ENCODE measurements around the gene FALEC.
"Not testable (repeated sequence)": the region's sequence is repeated elsewhere in the genome, so short reads cannot be mapped to it uniquely, and the experiment has no call there.

The FALEC gene

GRCh38 chr1:150576794-150577556 is 61.4 kb downstream of the FALEC start:
- TF ChIP-seq CTCF (IDR thresholded peaks at IDR 0.05; ENCODE audit: borderline replicate concordance, insufficient read depth, low read depth, low read length) = no peak
- peak overlapping the region; percentile 97 for H3K4me3 ChIP-seq (ENCODE audit: low read depth, low read length)

GRCh38 chr1:150577557-150578271 is 62.2 kb downstream of the FALEC start:
- no peak for TF ChIP-seq CTCF (IDR thresholded peaks at IDR 0.05; ENCODE audit: borderline replicate concordance, insufficient read depth, low read depth, low read length)
- H3K4me3 ChIP-seq (ENCODE audit: low read depth, low read length) = peak overlapping the region; percentile 97

DNA sequence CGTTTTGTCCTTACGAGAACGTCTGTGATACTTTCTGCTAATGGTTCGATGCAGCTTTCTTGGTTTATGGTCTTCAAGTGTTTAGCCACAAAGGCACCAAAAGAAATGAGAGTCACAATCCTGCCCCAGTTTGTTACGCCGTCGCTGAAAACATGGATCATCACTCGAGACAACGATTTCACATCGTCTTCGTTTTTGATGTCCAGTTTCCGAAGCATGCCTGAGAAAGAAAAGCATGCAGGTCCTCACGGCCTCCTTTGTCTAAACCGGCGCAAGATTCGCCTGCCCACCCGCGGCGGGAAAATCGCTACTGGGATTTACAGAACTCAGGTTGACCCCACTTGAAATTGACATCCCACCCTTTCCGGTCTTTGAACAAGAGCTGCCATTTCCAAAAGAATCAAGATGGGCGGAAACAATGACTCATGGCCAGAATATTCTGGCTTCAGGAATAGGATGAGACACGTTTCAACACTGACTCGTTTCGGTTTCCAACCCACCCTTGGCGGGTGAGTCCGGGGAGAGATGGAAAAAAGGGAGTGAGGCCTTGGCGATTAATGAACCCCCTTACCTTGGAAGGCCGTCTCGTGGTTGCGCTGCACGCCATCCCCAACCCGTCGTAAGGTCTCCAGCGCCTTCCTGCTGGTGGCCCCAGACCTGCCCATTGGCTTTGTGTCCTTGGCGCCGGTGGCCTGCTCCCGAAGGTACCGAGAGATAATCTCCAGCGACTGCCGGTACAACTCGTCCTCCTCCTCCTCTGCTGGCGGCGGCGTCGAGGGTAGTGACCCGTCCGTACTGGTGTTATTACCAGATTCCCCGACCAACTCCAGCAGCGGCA is 62.9 kb downstream of the FALEC start:
- TF ChIP-seq CTCF (IDR thresholded peaks at IDR 0.05; ENCODE audit: borderline replicate concordance, insufficient read depth, low read depth, low read length) = no peak
- peak overlapping the region; percentile 97 for H3K4me3 ChIP-seq (ENCODE audit: low read depth, low read length)

DNA sequence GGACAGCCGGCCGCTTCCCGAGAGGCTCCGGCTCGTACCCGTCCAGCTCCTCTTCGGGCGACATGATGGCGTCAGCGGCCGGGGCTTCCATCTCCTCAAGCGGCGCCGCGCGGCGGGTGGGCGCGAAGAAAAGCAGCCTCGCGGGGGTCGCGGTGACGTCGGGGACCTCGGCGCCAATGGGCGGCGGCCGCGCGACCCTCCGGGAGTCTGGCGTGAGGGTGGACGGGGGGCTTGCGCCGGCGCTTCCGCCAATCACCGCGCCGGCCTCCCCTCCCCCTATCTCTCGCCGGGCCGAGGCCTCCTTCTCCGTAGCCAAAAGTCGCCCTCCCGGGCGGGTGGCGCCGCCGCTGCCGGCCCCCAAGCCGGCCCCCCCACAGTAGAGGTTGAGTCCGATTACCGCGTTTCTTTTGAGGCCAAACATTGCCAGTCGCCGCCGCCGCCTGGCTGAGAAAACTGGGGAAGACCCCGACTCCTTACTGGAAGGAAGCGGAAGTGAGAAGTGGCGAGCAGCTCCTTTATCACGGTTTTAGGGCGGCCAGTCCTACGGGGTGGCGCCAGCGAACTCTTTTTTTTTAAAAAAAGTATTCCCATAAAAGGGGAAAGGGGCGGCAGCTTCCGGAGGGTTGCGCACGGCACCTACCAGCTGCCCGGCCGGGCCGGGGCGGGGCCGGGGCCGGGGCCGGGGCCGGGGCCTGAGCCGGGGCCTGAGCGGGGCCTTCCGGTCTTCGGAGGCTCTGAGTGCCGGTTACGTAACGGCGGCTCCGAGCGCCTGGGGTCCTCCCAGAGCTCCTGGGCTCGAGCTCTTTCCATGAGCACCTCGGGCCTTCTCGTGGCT is 63.8 kb downstream of the FALEC start, which contains the start of gene MCL1:
MCL1 (minus strand) TSS at position 501 of the 835 bp plus-strand sequence; CDS start at position 421, 80 bp downstream.
- no peak for TF ChIP-seq CTCF (IDR thresholded peaks at IDR 0.05; ENCODE audit: borderline replicate concordance, insufficient read depth, low read depth, low read length)
- peak within 1 kb of the TSS; percentile 97 for H3K4me3 ChIP-seq (ENCODE audit: low read depth, low read length)

- H3K4me3 ChIP-seq (ENCODE audit: low read depth, low read length) = peak overlapping the region; percentile 51
- TF ChIP-seq CTCF (IDR thresholded peaks at IDR 0.05; ENCODE audit: borderline replicate concordance, insufficient read depth, low read depth, low read length) = no peak
Observed at GRCh38 chr1:150579945-150580642, 64.5 kb downstream of the FALEC start.

DNA sequence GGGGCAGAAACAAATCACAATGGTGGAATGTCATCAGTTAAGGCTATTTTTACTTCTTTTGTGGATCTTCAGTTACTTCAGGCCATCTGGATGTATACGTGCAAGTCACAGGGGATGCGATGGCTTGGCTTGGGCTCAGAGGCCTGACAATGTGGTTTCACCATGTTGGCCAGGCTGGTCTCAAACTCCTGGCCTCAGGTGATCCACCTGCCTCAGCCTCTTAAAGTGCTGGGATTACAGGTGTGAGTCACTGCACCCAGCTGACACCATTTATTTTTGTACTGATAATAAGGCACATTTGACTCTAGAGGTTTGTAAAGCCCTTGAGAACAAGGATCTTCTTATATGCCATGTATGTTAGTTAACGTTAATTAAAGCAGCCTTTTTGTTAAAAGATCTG is 65.4 kb downstream of the FALEC start:
- H3K4me3 ChIP-seq (ENCODE audit: low read depth, low read length) = not testable (repeated sequence)

DNA sequence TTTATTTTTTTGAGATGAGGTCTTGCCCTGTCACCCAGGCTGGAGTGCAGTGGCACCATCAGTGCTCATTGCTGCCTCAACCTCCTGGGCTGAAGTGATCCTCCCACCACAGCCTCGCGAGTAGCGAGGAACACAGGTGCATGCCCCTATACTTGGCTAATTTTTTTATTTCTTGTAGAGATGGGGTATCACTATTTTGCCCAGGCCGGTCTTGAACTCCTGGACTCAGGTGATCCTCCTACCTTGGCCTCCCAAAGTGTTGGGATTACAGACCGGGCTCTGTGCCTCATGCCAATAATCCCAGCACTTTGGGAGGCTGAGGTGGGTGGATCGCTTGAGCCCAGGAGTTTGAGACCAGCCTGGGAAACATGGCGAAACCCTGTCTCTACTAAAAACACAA is 65.9 kb downstream of the FALEC start:
- H3K4me3 ChIP-seq (ENCODE audit: low read depth, low read length) = not testable (repeated sequence)

DNA sequence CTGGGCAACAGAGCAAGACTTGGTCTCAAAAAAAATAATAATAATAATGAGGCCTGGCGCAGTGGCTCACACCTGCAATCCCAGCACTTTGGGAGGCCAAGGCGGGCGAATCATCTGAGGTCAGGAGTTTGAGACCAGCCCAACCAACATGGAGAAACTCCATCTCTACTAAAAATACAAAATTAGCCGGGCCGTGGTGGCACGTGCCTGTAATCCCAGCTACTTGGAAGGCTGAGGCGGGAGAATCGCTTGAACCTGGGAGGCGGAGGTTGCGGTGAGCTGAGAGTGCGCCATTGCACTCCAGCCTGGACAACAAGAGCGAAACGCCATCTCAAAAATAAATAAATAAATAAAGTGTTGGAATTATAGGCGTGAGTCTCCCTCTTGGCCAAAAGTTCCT is 66.4 kb downstream of the FALEC start:
- H3K4me3 ChIP-seq (ENCODE audit: low read depth, low read length) = not testable (repeated sequence)
